Right ventricle myocardium inferior (tissue), 1 donor: ENCODE data around the gene EP400. TPM values are rescaled to one million over a fixed set of nuclear protein-coding genes. Genes with fewer than 3 reads are reported as not detected.
"Not testable (repeated sequence)": the region's sequence is repeated elsewhere in the genome, so short reads cannot be mapped to it uniquely, and the experiment has no call there.

Source experiments
- ATAC-seq: fragments of 200-7000 bp; cut with Tn5 transposase; one replicate; pipeline ENCODE4 v1.9.1; 2020; ENCODE audit warnings: mild to moderate bottlenecking, moderate library complexity
- DNase-seq: peaks from one replicate; pipeline ENCODE4 v3.0.0; 2021; ENCODE audit errors: missing footprints
- intact Hi-C: fragments of 100-400 bp; cut with DNase I; formaldehyde crosslinking; loops from one replicate; pipeline ENCODE4 v1.11.0; 2022
- total RNA-seq: library from RNA; stranded (reverse); fragmentation: NEBNext Ultra II Directional; extraction: Animal tissue kit (Norgen Biotek cat#: 25700); gene quantifications from one replicate; pipeline ENCODE4 v1.2.1, GENCODE V29; 2021
- donor health status: DM: no; HTN: yes; CAD: no; lungs with severe emphysema.

EP400 gene
- total RNA-seq, 1 donor from 2014 or later: 13.9 TPM

DNA sequence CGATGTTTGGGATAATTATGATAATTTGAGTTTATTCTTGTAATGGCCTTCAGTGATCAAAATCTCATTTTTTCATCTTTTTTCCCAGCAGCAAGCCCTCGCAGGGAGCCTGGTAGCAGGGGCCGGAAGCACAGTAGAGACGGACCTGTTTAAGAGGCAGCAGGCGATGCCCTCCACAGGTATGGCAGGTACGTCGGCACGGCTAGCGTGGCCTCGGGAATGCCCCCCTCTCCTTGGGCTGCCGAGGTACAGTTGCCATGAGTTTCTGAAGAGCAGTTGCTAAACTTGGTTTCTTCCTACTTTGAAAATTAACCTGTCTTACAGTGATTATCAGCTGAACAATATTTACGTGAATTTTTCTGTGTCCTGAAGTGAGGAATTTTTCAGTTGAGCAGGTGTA lies 29.9 kb downstream of the EP400 start:
- intact Hi-C loops: no loop called here

DNA sequence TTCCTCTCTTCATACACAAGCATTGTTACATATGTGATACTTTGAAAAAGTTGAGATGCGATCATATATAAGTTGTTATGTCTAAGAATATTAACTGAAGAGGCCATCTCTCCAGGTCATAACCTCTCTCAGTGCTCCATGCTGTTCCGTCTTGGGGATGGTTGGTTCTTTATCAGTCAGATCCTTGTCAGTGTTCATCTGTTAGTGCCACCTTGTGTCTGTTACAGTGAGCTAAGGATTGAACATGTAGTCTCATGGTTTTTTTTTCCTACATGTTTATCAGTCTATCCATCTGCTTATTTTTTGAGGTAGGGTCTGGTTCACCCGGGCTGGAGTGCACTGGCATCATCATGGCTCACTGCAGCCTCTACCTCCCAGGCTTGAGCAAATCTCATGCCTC lies 30.5 kb downstream of the EP400 start:
- no peak for ATAC-seq
- DNase-seq: no peak
- intact Hi-C loops: no loop called here

More for the DNA sequence above, 29.9 kb downstream of the EP400 start:
- no peak for DNase-seq
- no peak for ATAC-seq

DNA sequence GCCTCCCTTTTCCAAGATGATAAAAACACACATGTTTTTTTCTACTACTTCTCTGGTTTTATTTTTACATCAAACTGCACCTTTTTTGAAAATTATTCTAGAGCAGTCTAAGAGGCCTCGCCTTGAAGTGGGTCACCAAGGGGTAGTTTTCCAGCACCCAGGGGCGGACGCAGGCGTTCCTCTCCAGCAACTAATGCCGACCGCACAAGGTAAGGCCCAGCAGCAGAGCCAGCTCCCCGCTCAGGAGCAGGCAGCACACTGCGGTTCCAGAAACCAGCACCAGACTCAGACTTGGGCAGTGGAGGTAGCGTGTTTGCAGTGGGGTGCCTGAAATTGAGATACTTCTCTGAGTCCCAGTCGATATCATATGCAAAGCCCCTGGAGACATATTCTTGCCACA lies 31.6 kb downstream of the EP400 start:
- ATAC-seq: no peak
- intact Hi-C loops: no loop called here
- DNase-seq: no peak

DNA sequence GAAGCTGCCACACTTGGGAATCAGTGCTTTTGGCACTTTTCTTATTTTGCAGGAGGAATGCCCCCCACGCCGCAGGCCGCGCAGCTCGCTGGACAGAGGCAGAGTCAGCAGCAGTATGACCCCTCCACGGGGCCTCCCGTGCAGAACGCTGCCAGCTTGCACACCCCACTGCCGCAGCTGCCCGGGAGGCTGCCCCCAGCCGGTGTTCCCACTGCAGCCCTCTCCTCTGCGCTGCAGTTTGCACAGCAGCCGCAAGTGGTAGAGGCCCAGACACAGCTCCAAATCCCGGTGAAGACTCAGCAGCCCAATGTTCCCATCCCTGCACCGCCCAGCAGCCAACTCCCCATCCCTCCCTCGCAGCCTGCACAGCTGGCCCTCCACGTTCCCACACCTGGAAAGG lies 32.3 kb downstream of the EP400 start:
- intact Hi-C loops: no loop called here
- no peak for DNase-seq
- ATAC-seq: no peak

DNA sequence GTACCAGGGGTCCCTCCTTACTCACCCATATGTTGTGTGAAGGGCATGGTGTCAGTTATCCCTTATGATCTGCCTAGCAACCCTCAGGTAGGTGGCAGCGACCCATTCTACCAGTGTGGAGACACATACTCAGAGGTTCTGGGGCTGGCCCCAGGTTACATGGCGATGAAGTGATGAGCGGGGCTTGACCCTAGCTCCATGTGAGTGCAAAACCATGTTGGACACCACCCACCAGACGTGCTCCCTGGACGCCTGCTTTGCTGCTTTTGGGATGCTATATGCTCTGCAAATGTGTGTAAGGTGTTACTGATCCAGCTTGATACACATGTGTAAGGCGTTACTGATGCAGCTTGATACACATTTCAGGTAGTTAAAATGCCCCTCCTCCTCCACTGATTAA lies 33.3 kb downstream of the EP400 start:
- ATAC-seq (no peak), DNase-seq (no peak)
- intact Hi-C loops: no loop called here

DNA sequence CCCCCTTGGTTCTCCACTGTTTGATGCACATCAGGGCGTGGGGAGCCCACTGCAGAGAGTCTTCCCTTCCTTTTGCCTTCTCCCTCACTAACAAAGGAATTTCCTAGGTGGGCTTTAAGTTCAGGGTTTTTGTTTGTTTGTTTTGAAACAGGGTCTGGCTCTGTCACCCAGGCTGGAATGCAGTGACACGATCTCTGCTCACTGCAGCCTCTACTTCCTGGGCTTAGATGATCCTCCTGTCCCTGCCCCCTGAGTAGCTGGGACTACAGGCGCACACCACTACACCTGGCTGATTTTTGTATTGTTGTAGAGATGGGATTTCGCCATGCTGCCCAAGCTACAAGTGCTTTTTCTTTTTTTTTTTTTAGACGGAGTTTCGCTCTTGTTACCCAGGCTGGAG lies 33.8 kb downstream of the EP400 start:
- intact Hi-C loops: no loop called here
- no peak for DNase-seq
- ATAC-seq: no peak

DNA sequence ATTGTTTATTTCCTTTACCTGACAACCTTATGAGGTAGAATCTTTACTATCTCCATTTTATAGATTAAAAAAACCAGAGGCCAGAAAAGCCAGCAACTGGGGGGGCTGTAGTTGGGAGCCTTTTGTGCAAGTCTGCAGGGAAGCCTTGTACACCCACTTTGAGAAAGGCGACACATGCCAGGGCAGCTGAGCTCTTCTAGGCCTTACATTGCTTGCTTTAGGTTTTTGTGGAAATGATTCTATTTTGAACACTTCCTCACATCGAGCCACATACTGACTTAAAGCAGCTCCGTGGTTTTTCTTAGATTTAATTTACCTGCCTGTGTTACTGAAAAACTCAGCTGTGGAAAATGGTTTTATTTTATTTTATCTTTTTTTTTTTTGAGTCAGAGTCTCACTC lies 34.6 kb downstream of the EP400 start:
- no peak for ATAC-seq
- intact Hi-C loops: no loop called here
- no peak for DNase-seq

DNA sequence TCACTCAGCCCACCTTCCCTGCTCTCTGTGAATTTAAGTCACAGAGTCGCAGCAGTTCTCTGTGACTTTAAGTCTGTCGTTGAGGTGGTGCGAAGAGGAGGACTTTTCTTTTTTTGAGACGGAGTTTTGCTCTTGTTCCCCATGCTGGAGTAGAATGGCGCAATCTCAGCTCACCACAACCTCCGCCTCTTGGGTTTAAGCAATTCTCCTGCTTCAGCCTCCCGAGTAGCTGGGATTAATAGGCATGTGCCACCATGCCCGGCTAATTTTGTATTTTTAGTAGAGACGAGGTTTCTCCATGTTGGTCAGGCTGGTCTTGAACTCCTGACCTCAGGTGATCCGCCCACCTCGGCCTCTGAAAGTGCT lies 35.8 kb downstream of the EP400 start:
- ATAC-seq, intact Hi-C loops, DNase-seq: not testable (repeated sequence)

DNA sequence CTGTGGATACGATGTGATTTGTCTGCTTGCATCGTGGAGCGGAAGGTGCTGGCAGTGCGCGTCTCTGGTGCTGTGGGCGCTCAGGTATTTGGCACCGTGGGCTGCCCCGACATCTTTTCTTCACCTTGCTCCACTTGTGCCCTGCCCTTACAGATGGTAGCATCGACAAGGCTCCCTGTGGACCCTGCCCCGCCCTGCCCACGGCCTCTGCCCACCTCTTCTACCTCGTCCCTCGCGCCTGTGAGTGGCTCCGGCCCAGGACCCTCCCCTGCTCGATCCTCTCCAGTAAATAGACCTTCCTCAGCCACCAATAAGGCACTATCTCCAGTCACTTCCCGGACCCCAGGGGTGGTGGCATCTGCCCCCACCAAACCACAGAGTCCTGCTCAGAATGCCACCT lies 36.6 kb downstream of the EP400 start:
- no peak for DNase-seq
- intact Hi-C loops: no loop called here
- no peak for ATAC-seq

DNA sequence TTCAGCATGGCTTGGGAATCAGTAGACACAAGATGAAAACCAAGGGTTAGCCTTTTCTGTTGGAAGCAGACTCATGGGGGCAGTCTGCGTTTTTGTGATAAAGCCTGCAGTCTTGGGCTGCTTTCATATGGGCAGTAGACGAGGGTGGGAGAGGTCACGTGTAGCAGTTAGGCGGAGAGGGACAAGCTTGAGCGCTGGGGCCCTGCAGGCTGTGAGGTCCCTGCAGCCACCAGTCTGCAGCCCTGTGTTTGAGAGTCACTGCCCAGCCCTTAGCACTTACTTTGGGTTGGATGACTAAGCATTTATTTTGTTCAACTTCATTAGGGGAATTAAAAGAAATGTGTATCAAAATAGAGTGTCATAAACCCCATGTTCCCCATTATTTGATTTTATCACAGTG lies 37.2 kb downstream of the EP400 start:
- DNase-seq (no peak), ATAC-seq (no peak)

DNA sequence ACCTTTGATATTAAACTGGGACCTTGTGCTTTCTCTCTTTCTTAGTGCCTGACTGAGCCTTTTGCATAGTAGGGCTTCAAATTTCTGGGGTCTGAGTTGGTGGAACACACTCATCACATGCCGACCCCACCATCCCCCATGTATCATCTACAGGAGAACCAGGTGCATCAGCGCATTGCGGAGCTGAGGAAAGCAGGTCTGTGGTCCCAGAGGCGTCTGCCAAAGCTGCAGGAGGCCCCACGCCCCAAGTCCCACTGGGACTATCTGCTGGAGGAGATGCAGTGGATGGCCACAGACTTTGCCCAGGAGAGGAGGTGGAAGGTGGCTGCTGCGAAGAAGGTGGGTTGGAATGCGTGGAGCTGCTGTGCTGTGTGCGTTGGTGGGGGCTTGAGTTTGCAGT lies 37.8 kb downstream of the EP400 start:
- ATAC-seq (no peak), DNase-seq (no peak)
- intact Hi-C loops: no loop called here

More for the DNA sequence above, 37.2 kb downstream of the EP400 start:
- intact Hi-C loops: no loop called here

DNA sequence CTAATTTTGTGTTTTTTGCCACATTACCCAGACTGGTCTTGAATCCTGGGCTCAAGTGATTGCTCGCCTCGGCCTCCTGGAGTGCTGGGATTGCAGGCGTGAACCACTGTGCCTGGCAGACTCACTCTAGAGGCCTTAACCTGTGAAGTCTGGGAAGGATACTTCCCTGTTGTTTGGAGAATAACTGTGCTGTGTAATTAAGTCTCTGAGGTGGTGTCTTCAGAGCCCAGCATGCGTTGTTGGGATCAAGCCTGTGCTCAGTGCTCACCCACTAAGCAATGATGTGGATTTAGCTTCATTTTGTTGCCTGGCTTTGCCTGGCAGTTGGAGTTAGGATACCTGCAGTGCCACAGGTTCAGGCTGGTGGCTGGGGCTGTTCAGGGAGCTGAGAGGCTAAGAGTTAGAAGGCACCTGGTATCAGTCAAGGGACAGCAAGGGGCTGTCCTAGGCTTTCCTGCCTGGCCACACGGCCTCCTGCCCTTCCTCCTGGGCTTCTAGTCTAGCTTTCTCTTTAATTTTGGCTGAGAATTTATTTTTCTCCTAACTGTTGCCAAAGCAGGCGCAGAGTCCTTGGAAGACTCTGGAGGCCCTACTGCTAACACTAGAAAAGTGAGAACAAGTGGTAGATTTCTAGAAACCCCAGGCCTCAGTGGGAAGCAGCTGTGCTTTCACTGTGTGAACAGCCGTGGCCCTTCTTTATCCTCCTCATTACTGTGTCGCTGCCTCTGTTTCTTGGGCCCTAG lies 38.5 kb downstream of the EP400 start:
- DNase-seq (no peak), ATAC-seq (peak; percentile 70)
- intact Hi-C loops: no loop called here

DNA sequence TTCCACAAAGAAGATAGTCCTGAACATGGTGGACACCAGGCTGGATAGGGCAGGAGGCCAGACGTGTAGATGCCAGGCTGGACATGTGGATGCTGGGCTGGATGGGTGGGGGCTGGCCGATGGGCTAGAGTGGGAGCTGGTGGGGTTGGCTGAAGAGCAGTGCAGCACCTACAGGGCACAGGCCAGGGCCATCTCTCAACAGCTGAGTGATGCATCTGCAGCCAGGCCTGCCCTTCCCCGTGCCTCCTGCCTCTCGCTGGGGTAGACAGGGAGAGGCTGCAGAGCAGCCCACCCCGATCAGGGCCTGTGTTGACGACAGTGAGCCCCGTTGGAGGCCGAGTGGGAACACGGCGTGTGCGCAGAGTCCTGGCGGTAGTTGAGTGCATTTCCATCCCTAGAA lies 39.3 kb downstream of the EP400 start:
- ATAC-seq: no peak
- DNase-seq: no peak
- intact Hi-C loops: no loop called here

DNA sequence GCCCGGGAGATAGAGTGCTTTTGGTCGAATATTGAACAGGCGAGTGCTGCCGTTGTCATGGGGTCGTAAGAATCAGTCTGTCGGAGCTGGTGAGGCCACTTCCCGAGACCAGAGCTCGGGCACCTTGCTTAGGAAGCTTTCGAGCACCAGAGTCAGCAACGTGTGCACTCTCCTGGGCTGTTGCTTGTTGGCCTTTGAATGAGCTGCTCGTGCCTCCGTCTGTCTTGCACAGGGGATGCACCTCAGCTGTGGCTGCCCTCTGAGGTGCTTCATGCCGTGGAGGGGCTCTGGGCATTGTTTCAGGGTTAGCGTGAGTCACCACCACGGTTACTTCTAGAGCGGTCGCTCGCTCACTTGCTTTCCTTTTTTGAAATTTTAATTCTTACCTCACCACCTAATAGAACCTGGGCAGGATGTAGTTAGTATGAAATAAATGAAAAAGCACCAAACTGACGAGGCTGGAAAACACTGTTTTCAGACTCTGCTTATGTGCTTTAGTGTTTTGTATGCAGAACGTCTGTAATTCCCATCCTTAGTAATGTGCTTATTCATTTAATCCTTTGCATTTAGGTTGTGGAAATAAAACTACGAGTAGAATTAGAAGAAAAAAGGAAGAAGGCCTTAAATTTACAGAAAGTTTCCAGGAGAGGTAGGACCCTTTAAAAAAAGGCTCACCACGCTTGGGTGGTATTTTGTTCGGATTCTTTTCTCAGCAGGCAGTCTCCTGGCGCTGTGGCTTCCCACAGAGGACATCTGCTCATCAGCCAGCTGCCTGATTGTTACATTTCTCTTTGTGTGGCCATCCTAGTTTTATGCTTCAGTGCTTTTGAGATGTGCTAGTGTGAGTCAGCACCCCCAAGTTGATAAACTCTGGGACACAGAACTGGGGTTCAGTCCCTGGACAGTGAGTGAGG lies 40.6 kb downstream of the EP400 start:
- intact Hi-C loops: no loop called here
- DNase-seq: no peak

DNA sequence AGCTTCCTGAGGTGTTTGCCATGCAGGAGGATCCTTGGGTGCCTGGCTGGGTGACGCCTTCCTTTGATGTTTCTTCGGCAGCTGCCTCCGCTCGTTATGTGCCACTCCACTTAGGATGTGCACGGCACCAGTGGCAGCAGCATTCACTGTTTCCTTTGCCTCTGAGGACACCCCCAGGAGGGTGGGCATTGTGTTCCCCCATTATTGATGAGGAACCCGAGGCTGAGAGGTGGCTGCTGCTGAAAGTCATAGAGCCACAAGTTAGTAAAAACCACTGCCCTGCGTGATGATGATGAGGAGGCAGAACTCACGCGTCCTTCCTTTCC lies 41.2 kb downstream of the EP400 start:
- no peak for ATAC-seq
- intact Hi-C loops: no loop called here
- no peak for DNase-seq

More for the DNA sequence above, 40.6 kb downstream of the EP400 start:
- no peak for ATAC-seq

DNA sequence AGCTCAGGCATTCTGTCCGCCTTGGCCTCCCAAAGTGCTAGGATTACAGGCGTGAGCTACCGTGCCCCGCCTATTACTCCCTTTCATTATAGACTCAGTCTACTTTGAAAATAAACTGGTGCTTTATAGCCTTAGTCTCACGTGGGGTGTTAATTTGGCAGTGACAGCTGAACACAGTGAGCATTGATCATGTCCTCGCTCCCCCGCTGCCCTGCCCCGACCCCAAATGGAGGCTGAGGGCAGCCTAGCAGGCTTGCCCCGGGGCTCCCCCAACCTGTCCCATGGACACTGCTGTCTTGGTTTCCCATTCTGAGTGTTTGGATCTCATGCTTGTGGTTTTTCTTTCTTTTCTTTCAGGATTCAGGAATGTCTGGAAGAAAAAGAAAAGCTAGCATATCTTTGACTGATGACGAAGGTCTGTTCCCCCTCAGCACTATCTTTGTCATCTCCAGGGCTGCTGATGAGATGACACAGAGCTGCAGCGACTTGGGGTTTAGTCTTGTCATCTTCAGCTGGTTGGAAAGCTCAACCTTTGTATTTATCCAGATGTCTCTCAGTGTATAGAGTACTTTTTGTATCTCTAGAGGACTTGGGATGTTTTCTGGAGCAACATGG lies 42.2 kb downstream of the EP400 start:
- ATAC-seq (no peak), DNase-seq (no peak)
- intact Hi-C loops: no loop called here

DNA sequence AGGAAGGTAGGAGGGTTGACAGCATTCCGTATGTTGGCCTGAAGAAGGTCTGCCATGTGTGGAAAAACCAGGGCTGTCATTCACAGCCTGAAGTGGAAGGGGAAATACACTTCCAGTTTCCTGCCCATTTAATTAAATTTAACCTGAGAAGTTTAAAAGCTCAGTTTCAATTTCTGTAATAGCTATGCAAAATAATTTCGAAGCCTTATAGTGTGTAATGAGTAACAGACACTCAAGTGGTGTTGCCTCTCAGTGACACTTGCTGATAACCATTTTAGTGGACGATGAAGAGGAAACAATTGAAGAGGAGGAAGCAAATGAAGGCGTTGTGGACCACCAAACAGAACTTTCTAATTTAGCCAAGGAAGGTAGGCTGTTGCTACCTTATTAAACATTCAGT lies 44.8 kb downstream of the EP400 start:
- intact Hi-C loops: no loop called here
- ATAC-seq: no peak
- DNase-seq: no peak

DNA sequence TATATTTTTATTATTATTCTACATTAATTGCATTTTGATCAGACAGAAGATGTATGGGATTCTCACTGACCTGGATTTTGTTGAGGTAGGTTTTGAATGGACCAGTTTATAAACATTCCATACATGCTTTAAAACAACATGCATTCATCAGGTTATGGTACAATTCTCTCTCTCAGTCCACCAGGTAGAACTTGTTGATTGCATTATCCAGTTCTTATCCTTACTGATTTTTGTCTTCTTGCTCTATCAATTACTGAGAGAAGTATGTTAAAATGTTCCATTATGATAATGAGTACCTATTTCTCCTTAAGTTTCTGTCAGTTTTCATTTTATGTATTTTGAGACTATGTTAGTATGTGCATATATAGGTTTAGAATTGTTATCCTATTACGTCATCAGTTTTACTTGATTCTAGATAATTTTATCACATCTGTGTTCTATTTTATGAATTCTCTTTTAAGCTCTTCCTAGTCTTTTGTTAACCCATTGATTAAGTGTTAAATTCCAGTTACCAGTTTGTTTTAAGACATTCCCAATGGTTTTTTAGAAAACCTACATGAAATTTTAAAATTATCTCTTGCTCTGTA lies 50.6 kb downstream of the EP400 start:
- ATAC-seq: no peak
- no peak for DNase-seq
- intact Hi-C loops: loop anchor here (5.0 kb wide), 2 partner anchors 163 to 393 kb away; no protein-coding TSS in a partner anchor

DNA sequence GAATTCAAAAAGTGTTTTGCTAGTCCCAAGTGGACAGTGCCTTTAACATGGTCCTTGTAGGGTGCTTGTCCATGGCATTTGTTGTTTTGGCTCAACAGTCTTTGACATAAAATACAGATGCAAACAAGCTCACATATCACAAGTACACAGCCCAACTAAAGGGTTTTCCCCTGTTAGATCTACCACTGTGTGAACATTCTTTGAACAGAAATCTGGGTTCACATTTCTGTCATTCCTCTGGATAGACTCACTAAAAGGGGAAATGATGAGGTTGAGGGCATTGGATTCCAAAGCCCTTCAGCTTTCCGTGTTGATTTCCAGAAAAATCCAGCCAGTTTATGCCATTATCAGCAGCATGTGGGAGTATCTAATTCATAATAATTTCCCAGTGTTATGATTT lies 54.1 kb downstream of the EP400 start:
- intact Hi-C loops: loop anchor here (5.0 kb wide), 2 partner anchors 167 to 397 kb away; no protein-coding TSS in a partner anchor
- DNase-seq: no peak
- ATAC-seq: no peak
